ENCODE data around the gene IL2RA. TPM values are rescaled to one million over a fixed set of nuclear protein-coding genes. Genes with fewer than 3 reads are reported as not detected.

Gene IL2RA
- total RNA-seq, 4 donors from 2014 or later = 0.79 to 1.1 TPM; not detected in 2

- peaks cover 0 to 51% (median 25%) of the 10 kb centered on the region in 4 donors for H3K4me1 ChIP-seq
- H3K9me3 ChIP-seq = no peaks in the 10 kb centered on the region
- intact Hi-C loops (cut with DNase I; ENCODE audit: low total_unique reads) (loop anchor here (5.0 kb wide), 1 partner anchor 113 kb away; the partner anchor contains the start of gene PFKFB3), in situ Hi-C loops (cut with MboI; ENCODE audit: low pct_ligation_motif_present in 1 of 4, low pct_unique_long_range_greater_than_20kb in 1 of 4, low sequenced_read_pairs in 3 of 4) (loop anchor here in 2 of 4 donors (10.0 kb wide), 1 partner anchor 74 kb away; no protein-coding TSS in a partner anchor)
- 0% methylated on average over 62 of the region's 77 CpGs; no CpG with 5 or more reads in 1 of the 2 donors for WGBS, 2 donors (ENCODE audit: low coverage in 1 of 2)
- H3K27me3 ChIP-seq = no peaks in the 10 kb centered on the region
- TF ChIP-seq POLR2AphosphoS5 (IDR thresholded peaks at IDR 0.05) (peak; percentile 42 to 53 (median 44)), POLR2A (IDR thresholded peaks at IDR 0.05) (no peak), EP300 (IDR thresholded peaks at IDR 0.05; ENCODE audit: low read depth) (no peak)
- TF ChIP-seq, protein P1, sequence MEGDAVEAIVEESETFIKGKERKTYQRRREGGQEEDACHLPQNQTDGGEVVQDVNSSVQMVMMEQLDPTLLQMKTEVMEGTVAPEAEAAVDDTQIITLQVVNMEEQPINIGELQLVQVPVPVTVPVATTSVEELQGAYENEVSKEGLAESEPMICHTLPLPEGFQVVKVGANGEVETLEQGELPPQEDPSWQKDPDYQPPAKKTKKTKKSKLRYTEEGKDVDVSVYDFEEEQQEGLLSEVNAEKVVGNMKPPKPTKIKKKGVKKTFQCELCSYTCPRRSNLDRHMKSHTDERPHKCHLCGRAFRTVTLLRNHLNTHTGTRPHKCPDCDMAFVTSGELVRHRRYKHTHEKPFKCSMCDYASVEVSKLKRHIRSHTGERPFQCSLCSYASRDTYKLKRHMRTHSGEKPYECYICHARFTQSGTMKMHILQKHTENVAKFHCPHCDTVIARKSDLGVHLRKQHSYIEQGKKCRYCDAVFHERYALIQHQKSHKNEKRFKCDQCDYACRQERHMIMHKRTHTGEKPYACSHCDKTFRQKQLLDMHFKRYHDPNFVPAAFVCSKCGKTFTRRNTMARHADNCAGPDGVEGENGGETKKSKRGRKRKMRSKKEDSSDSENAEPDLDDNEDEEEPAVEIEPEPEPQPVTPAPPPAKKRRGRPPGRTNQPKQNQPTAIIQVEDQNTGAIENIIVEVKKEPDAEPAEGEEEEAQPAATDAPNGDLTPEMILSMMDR (IDR thresholded peaks at IDR 0.05) = peak; percentile 99 to 100 (median 100)
- DNase-seq = peak; percentile 96
- peak within 1 kb of the TSS; percentile 80 to 100 (median 96) for H3K4me3 ChIP-seq
- H3K27ac ChIP-seq = peak within 1 kb of the TSS; percentile 82 to 94 (median 94)
- no peaks in the 10 kb centered on the region for H3K36me3 ChIP-seq
These were observed 26.7 kb upstream of the IL2RA start, which contains the start of gene RBM17 for GRCh38 chr10:6088721-6089333. Gene RBM17 (plus strand): TSS chr10:6089034. CDS start chr10:6097066, 8,032 bp downstream.

- 19 to 39% methylated on average over 10 to 19 of the region's 19 CpGs for WGBS, 2 donors (ENCODE audit: low coverage in 1 of 2)
- DNase-seq = peak; percentile 92
- Histone ChIP-seq H3K9me3 (no peaks in the 10 kb centered on the region), H3K27me3 (peaks cover 12% of the 10 kb centered on the region), H3K27ac (peak overlapping the region; percentile 26 to 68 (median 64)), H3K4me1 (peaks cover 0 to 35% (median 20%) of the 10 kb centered on the region in 4 donors), H3K4me3 (peak overlapping the region in 2 of 4 donors; percentile 13 to 14), H3K36me3 (no peaks in the 10 kb centered on the region)
- intact Hi-C loops (cut with DNase I; ENCODE audit: low total_unique reads) (loop anchor here (5.0 kb wide), 1 partner anchor 116 kb away; the partner anchor contains the start of gene PFKFB3), in situ Hi-C loops (cut with MboI; ENCODE audit: low pct_ligation_motif_present in 1 of 4, low pct_unique_long_range_greater_than_20kb in 1 of 4, low sequenced_read_pairs in 3 of 4) (loop anchor here in 2 of 4 donors (10.0 kb wide), 1 partner anchor 72 kb away; no protein-coding TSS in a partner anchor)
- TF ChIP-seq, protein P1 (IDR thresholded peaks at IDR 0.05) = peak; percentile 73 to 85 (median 81)
- TF ChIP-seq POLR2AphosphoS5 (IDR thresholded peaks at IDR 0.05) = peak; percentile 66 to 83 (median 81)
- TF ChIP-seq EP300 (IDR thresholded peaks at IDR 0.05; ENCODE audit: low read depth) = no peak
- no peak for TF ChIP-seq POLR2A (IDR thresholded peaks at IDR 0.05)
These were observed 24.4 kb upstream of the IL2RA start for GRCh38 chr10:6086375-6087233.

GRCh38 chr10:6083523-6084475 lies 21.6 kb upstream of the IL2RA start:
- intact Hi-C loops (cut with DNase I; ENCODE audit: low total_unique reads) (no loop called here), in situ Hi-C loops (cut with MboI; ENCODE audit: low pct_ligation_motif_present in 1 of 4, low pct_unique_long_range_greater_than_20kb in 1 of 4, low sequenced_read_pairs in 3 of 4) (loop anchor here in 2 of 4 donors (10.0 kb wide), 1 partner anchor 69 kb away; no protein-coding TSS in a partner anchor)
- TF ChIP-seq EP300 (IDR thresholded peaks at IDR 0.05; ENCODE audit: low read depth) = no peak
- 59 to 82% methylated on average over 6 to 17 of the region's 17 CpGs for WGBS, 2 donors (ENCODE audit: low coverage in 1 of 2)
- DNase-seq = no peak
- Histone ChIP-seq H3K27me3 (peaks cover 12% of the 10 kb centered on the region), H3K27ac (no peak overlapping the region), H3K36me3 (no peaks in the 10 kb centered on the region), H3K4me1 (peaks cover 0 to 15% (median 3%) of the 10 kb centered on the region in 4 donors), H3K4me3 (no peak overlapping the region), H3K9me3 (no peaks in the 10 kb centered on the region)
